Natural killer cell (primary cell): ENCODE measurements around the gene TEX48. TPM values are rescaled to one million over a fixed set of nuclear protein-coding genes. Genes with fewer than 3 reads are reported as not detected.

ENCODE experiments used
- ATAC-seq, 3 donors: fragments of 150-1000 bp in 2 of 3; fragments of 200-7000 bp in 1 of 3; cut with Tn5 transposase; 1 replicate in 1 of 3; 2 replicates in 2 of 3; pipeline ENCODE4 v1.10.0; 2021; ENCODE audit warnings: mild to moderate bottlenecking in 2 of 3, moderate library complexity in 2 of 3
- DNase-seq, 2 donors: peaks; one replicate each; pipeline versions ENCODE4 v3.0.0 to v3.0.0-alpha.2; 2013 to 2021; ENCODE audit warnings: mixed read lengths in 1 of 2
- H3K27ac ChIP-seq: one replicate; pipeline ENCODE4 v1.5.1; 2013; ENCODE audit warnings: mild to moderate bottlenecking, low read length
- H3K27me3 ChIP-seq: one replicate; pipeline ENCODE4 v1.6.1; 2013; ENCODE audit warnings: low read length; ENCODE audit not compliant: control insufficient read depth, insufficient read depth
- H3K36me3 ChIP-seq: one replicate; pipeline ENCODE4 v1.6.1; 2013; ENCODE audit warnings: low read length; ENCODE audit not compliant: control insufficient read depth, insufficient read depth
- H3K4me1 ChIP-seq: one replicate; pipeline ENCODE4 v1.6.1; 2013; ENCODE audit warnings: low read length; ENCODE audit not compliant: control insufficient read depth, insufficient read depth
- H3K4me3 ChIP-seq: one replicate; pipeline ENCODE4 v1.5.1; 2013; ENCODE audit warnings: low read length
- H3K9me3 ChIP-seq: one replicate; pipeline ENCODE4 v1.6.1; 2013; ENCODE audit warnings: low read length; ENCODE audit not compliant: control insufficient read depth, insufficient read depth
- H3K27ac Mint-ChIP-seq, 2 donors: one replicate each; pipeline ENCODE4 v1.8.0; 2022; ENCODE audit warnings: mild to moderate bottlenecking in 2 of 2, mixed read lengths in 2 of 2, moderate library complexity in 1 of 2
- H3K27me3 Mint-ChIP-seq, 2 donors: one replicate each; pipeline ENCODE4 v1.8.0; 2022; ENCODE audit warnings: low read depth in 2 of 2, mixed read lengths in 2 of 2
- H3K36me3 Mint-ChIP-seq: one replicate; pipeline ENCODE4 v1.8.0; 2022; ENCODE audit warnings: mixed read lengths
- H3K4me1 Mint-ChIP-seq, 2 donors: one replicate each; pipeline ENCODE4 v1.8.0; 2022; ENCODE audit warnings: mixed read lengths in 2 of 2
- H3K4me3 Mint-ChIP-seq: one replicate; pipeline ENCODE4 v1.8.0; 2022; ENCODE audit warnings: mild to moderate bottlenecking, moderate library complexity, mixed read lengths
- H3K9me3 Mint-ChIP-seq, 2 donors: one replicate each; pipeline ENCODE4 v1.8.0; 2022; ENCODE audit warnings: mixed read lengths in 2 of 2
- CTCF ChIP-seq: fragments of 200-600 bp; IDR thresholded peaks from one replicate; pipeline ENCODE4 v1.8.0; 2022; ENCODE audit warnings: antibody characterized with exemption
- WGBS: methylation state at CpG from one replicate; pipeline ENCODE4 v1.1.7; 2013; ENCODE audit warnings: missing lambda C conversion rate; ENCODE audit not compliant: insufficient coverage; 5-methylcytosine and 5-hydroxymethylcytosine counted together
- intact Hi-C: fragments of 100-400 bp; cut with micrococcal nuclease; formaldehyde crosslinking; loops from one replicate; pipeline ENCODE4 v1.14.2; 2022
- total RNA-seq, 4 donors: library from RNA; stranded (reverse); fragments of 120-200 nt in 1 of 4; gene quantifications; one replicate each; pipeline versions ENCODE4 v1.2.3 to v1.2.4, GENCODE V29; 2013 to 2022

The TEX48 gene
- total RNA-seq, 3 donors from 2014 or later (not counting 1 experiment from before 2014, with no cell fraction given) = not detected

DNA sequence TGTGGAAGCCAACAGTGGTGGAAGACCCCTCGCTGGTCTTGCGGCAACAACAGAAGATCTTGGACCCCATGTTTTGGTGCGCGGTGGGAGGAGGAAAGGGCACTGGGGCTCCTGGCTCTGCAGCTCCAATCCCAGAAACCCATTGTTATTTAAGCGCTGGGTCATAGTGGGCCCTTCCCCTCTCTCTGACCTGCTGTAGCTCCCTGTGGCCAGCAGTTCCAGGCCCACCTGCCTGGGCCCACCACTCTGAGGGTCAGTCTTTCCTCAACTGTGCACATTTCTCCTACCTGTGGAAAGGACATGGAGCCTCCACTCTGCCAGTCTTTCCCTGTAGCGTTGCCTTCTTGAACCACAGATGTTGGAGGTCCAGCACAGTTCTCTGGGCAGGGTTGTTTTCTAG, 24.3 kb downstream of the TEX48 start, which contains the start of gene TEX53:
Gene TEX53, minus strand, starts transcription at position 101 of the 400 bp plus-strand sequence. Its CDS starts 31 bp downstream, at position 70.
- Mint-ChIP-seq H3K9me3 (no peaks in the 10 kb centered on the region), H3K4me3 (no peak within 1 kb of the TSS), H3K27me3 (peaks cover 7 to 8% of the 10 kb centered on the region in 2 donors), H3K36me3 (no peaks in the 10 kb centered on the region), H3K27ac (no peak within 1 kb of the TSS), H3K4me1 (peaks cover 6 to 11% of the 10 kb centered on the region in 2 donors)
- no peak for TF ChIP-seq CTCF
- WGBS = 93% methylated on average over 6 of the region's 6 CpGs
- H3K4me1 ChIP-seq = peaks cover 4% of the 10 kb centered on the region
- H3K9me3 ChIP-seq = no peaks in the 10 kb centered on the region
- no peak within 1 kb of the TSS for H3K27ac ChIP-seq
- no peaks in the 10 kb centered on the region for H3K36me3 ChIP-seq
- no peak for ATAC-seq
- DNase-seq = no peak
- intact Hi-C loops = no loop called here
- H3K27me3 ChIP-seq = peaks cover 1% of the 10 kb centered on the region
- H3K4me3 ChIP-seq = no peak within 1 kb of the TSS

GRCh38 chr9:114656301-114656700, 25.7 kb downstream of the TEX48 start:
- Mint-ChIP-seq H3K27me3 (peaks cover 0 to 3% of the 10 kb centered on the region in 2 donors), H3K36me3 (no peaks in the 10 kb centered on the region), H3K9me3 (no peaks in the 10 kb centered on the region), H3K27ac (no peak overlapping the region), H3K4me3 (no peak overlapping the region), H3K4me1 (peaks cover 6 to 18% of the 10 kb centered on the region in 2 donors)
- Histone ChIP-seq H3K4me3 (no peak overlapping the region), H3K36me3 (no peaks in the 10 kb centered on the region), H3K27me3 (no peaks in the 10 kb centered on the region), H3K4me1 (peaks cover 4% of the 10 kb centered on the region), H3K27ac (no peak overlapping the region), H3K9me3 (no peaks in the 10 kb centered on the region)
- WGBS = 90% methylated on average over 10 of the region's 12 CpGs
- DNase-seq = no peak
- no peak for TF ChIP-seq CTCF
- intact Hi-C loops = no loop called here
- ATAC-seq = no peak

DNA sequence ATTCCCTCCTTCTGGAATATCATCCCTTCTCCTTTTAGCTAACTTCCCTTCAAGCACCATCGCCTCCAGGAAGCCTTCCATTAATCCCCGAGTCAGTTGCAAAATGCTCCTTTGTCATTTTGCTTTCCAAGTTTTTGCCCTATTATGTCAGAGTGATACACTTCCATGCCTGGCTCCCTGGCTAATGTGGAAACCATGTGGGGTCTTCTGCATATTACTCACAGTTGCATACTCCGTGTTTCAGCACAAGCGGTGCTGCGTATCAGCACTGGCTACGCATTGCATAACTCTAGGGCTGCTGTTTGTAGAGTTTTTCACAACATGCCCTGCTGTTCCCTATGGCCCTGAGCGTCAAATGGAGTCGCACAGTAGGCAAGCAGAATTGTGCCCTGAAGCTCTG, 26.3 kb downstream of the TEX48 start:
- H3K4me3 ChIP-seq = no peak overlapping the region
- no peaks in the 10 kb centered on the region for H3K36me3 ChIP-seq
- ATAC-seq (no peak), DNase-seq (no peak)
- H3K4me1 ChIP-seq = peaks cover 4% of the 10 kb centered on the region
- 84% methylated on average over 8 of the region's 8 CpGs for WGBS
- H3K9me3 ChIP-seq = no peaks in the 10 kb centered on the region
- H3K27me3 ChIP-seq = no peaks in the 10 kb centered on the region
- intact Hi-C loops = no loop called here
- no peak overlapping the region for H3K27ac ChIP-seq
- Mint-ChIP-seq H3K9me3 (no peaks in the 10 kb centered on the region), H3K27ac (no peak overlapping the region), H3K36me3 (no peaks in the 10 kb centered on the region), H3K4me1 (peaks cover 6 to 18% of the 10 kb centered on the region in 2 donors), H3K27me3 (peaks cover 0 to 3% of the 10 kb centered on the region in 2 donors), H3K4me3 (no peak overlapping the region)
- TF ChIP-seq CTCF = no peak

- TF ChIP-seq CTCF = peak; percentile 81
- intact Hi-C loops = loop anchor here (1.0 to 2.0 kb wide), 4 partner anchors 61 to 314 kb away; no protein-coding TSS in a partner anchor
- no peaks in the 10 kb centered on the region for H3K9me3 ChIP-seq
- Mint-ChIP-seq H3K9me3 (no peaks in the 10 kb centered on the region), H3K4me1 (peaks cover 6 to 18% of the 10 kb centered on the region in 2 donors), H3K27ac (no peak overlapping the region), H3K36me3 (no peaks in the 10 kb centered on the region), H3K27me3 (peaks cover 0 to 3% of the 10 kb centered on the region in 2 donors), H3K4me3 (no peak overlapping the region)
- DNase-seq = peak; percentile 70 to 90
- ATAC-seq = peak; percentile 89 to 99 (median 97)
- H3K36me3 ChIP-seq = no peaks in the 10 kb centered on the region
- whole genome bisulfite sequencing = 35% methylated on average over 6 of the region's 6 CpGs
- H3K4me1 ChIP-seq = peaks cover 4% of the 10 kb centered on the region
- no peak overlapping the region for H3K4me3 ChIP-seq
- no peaks in the 10 kb centered on the region for H3K27me3 ChIP-seq
- H3K27ac ChIP-seq = no peak overlapping the region
Observed at GRCh38 chr9:114653556-114654159, 28.3 kb downstream of the TEX48 start.
